ENCODE results near the gene LCTL.
"Not testable (repeated sequence)": the region's sequence is repeated elsewhere in the genome, so short reads cannot be mapped to it uniquely, and the experiment has no call there.

Gene LCTL

DNA sequence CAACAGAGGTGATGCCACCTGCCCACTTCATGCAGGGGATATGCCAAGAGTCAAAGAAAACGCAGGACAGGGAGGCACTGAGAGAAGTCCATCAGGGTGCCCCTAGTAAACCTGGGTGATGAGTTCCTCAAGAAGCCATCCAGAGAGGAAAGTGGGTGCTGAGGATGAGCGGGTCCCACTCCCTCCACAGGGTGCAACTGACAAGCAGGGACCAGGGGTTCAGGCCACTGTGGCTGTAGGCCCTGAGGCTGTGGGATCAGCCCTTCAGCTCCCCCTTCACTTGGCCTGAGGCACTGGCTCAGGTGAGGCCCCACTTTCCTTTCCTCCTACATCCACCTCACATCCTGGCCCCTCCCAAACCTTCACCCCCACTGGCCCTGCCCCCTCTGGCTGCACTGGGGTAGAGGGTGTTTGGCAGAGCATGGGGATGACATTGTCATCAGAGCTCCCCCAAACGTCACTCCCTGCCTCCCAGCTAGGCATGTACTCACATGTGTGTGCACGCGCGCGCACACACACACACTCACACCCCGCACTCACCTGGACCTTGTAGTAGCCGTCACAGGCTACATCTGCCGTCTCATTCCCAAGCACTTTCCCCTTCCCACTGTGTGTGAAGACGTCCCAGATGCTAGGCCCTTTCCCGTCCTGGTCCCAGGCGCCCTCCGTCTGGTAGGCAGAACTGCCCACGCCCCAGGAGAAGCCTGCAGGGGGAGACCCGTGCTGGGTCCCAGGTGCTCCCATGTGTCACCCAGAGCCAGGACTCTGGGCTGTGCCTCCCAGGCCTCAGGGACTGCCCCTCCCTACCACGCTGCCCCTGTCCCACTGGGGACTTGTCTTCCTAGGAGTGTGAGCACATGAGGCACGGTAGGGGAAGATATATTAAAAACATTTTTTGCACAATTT is 1.4 kb downstream of the LCTL start:
- DNase-seq (ENCODE audit: low read depth), result no peak

- no peak for DNase-seq (ENCODE audit: low read depth)
Measured at GRCh38 chr15:66563566-66564110, 2.2 kb downstream of the LCTL start.

DNA sequence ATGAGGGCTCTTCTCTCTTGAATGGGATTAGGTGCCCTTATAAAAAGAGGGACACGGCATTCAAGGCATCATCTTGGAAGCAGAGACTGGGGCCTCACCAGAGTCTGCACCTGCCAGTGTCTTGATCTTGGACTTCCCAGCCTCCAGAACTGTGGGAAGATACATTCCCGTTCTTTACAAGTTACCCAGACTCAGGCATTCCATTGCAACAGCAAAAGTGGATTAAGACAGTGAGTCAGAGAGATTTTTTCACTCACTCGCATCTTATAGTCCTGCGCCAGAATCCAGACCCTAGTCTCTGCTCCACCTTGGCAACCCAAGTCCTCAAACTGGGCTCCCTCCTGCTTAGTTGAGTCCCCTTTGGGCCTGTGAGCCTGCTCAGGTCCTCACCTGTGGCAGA is 2.7 kb downstream of the LCTL start:
- DNase-seq (ENCODE audit: low read depth), result no peak

- DNase-seq (ENCODE audit: low read depth), result no peak
Measured at GRCh38 chr15:66560856-66561525, 4.8 kb downstream of the LCTL start.

- no peak for DNase-seq (ENCODE audit: low read depth)
Measured at GRCh38 chr15:66558271-66558670, 7.5 kb downstream of the LCTL start.

GRCh38 chr15:66555685-66556084 is 10.1 kb downstream of the LCTL start:
- DNase-seq (ENCODE audit: low read depth), result no peak

DNA sequence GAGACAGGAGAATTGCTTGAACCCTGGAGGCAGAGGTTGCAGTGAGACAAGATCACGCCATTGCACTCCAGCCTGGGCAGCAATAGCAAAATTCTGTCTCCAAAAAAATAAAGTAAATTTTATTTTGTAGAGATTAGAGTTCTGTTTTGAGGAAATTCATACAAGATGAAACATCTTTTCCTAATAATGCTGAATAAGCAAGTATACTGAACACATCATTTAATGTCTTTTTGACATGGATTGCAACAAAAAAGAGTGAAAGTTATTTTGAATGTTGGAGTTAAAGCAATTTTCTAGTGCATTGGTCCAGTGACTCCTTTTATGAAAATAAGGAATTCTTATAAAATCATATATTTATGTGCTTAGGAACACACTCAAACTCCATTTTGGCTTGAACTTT is 20.5 kb downstream of the LCTL start:
- DNase-seq (ENCODE audit: low read depth), result no peak

DNA sequence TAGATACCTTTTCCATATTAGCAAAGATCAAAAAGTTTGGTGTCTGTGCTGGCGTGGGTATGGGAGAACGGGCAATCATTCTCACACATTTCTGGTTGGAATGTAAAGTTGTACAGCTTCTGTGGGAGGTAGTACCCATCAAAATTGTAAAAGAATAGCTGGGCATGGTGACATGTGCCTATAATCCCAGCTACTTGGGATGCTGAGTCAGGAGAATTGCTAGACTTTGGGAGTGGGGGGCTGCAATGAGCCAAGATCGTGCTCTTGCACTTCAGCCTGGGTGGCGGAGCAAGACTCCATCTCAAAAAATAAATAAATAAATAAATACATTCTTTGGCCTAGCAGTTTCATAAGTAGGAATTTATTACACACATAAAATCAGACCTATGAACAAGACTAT is 22.9 kb downstream of the LCTL start:
- DNase-seq (ENCODE audit: low read depth), result no peak

DNA sequence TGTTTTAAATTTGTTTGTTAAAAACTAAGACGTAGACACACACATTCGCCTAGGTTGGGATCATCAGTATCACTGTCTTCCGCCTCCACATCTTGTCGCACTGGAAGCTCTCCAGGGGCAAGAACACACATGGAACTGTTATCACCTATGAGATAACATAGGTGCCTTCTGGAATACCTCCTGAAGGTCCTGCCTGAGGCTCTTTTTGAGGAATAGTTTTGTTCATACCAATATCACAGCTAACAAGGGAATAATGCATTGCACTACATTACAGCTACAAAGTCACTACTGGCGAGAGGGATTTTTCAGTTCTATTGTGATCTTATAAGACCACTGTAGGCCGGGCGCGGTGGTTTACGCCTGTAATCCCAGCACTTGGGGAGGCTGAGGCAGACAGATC is 30.7 kb downstream of the LCTL start:
- no peak for DNase-seq (ENCODE audit: low read depth)

DNA sequence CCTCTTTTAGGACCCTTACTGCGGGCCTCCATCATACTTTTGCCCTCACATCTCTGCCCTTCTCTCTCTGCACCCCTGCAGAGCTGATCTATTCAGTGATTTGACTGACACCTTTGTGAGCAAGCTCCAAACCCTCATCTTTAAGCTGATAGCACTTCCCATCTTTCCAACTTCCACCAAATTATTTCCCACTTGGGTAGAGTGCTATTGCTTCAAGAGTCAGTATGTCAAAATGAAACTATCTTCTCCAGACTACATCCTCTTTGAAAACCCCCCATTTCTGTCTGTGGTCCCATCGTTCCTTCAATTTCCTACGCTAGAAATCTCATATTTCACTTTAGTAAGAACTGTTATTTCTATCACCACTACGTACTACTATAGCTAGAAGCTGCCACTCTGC is 41.0 kb downstream of the LCTL start:
- no peak for DNase-seq (ENCODE audit: low read depth)

DNA sequence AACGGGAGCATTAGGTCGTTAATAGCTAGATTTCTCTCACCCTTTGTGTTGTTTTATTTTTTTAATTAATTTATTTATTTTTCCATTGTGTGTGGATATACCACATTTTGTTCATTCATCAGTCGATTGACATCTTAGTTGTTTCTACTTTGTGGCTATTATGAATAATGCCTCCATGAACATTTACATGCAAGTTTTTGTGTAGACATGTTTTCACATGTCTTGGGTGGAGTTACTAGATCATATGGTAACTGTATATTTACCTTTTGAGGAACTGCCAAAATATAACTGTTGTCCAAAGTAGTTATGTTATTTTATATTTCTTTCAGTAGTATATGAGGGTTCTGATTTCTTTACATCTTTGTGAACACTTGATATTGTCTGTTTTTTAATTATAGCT is 41.9 kb downstream of the LCTL start:
- no peak for DNase-seq (ENCODE audit: low read depth)

DNA sequence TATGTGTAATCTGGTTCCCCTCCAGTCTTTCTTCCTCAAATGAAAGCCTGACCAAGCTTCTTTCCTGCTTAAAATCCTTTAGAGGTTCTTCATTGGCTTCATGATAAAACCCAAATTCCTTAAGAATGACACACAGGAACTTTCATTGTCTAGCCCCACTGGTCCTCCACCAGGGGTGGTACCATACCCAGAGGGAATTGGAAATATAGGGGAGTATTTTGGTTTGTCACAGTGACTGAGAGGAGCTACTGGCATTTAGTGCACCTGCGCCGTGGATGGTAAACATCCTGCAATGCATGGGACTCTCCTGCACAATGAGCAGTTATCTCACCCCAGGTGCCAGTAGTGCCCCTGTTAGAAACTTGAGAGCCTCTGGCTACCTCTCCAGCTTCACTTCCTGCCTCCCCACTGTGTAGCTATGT is 49.9 kb downstream of the LCTL start:
- no peak for DNase-seq (ENCODE audit: low read depth)

DNA sequence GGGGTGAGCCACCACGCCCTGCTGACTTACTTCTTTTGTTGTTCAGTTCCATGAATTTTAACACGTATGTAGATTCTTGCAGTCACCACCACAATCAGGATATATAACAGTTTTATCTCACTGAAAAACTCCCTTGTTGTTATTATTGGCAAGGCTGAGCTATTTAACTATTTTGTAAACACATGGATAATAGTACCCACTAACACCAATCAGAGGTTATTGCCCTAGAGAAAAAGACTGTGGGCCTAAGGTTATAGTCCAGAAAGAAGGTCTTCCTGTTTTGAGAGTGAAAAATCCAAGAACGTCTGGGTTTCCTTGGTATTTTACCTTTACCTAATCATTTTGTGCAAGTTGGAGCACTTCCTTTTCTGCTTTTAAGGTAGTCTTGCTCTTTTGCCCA is 51.2 kb downstream of the LCTL start:
- no peak for DNase-seq (ENCODE audit: low read depth)

GRCh38 chr15:66508293-66508883 is 57.4 kb downstream of the LCTL start:
- no peak for DNase-seq (ENCODE audit: low read depth)

- DNase-seq (ENCODE audit: low read depth), result no peak
Measured at GRCh38 chr15:66505818-66506217, 60.0 kb downstream of the LCTL start.

DNA sequence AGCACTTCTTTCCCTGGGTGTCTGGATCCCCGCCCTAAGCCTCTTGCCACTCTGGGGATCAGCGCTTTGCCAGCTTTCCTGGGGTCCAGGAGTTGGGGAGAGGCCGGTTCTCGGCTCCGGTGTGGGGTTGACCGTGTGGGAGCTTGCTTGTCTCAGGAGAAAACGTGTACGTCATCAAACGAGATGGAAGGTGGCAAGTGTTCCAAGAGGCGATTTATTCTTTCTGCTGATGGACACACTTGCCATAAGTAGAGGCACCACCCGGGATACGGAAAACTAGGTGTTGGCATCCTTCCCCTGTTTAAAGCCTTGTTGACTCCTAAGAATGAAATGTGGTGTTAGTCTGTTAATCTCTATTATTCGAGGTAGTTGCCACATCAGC is 60.4 kb downstream of the LCTL start:
- DNase-seq (ENCODE audit: low read depth), result no peak

GRCh38 chr15:66504563-66505429 is 61.0 kb downstream of the LCTL start, which contains the start of the genes RPL4 and ZWILCH:
RPL4 (minus strand) TSS chr15:66504855; CDS start chr15:66504790, 65 bp downstream.
ZWILCH (plus strand) TSS chr15:66505326; CDS start chr15:66505339, 13 bp downstream.
- peak; percentile 73 for DNase-seq (ENCODE audit: low read depth)

GRCh38 chr15:66503780-66504562 is 61.8 kb downstream of the LCTL start:
- DNase-seq (ENCODE audit: low read depth), result no peak

DNA sequence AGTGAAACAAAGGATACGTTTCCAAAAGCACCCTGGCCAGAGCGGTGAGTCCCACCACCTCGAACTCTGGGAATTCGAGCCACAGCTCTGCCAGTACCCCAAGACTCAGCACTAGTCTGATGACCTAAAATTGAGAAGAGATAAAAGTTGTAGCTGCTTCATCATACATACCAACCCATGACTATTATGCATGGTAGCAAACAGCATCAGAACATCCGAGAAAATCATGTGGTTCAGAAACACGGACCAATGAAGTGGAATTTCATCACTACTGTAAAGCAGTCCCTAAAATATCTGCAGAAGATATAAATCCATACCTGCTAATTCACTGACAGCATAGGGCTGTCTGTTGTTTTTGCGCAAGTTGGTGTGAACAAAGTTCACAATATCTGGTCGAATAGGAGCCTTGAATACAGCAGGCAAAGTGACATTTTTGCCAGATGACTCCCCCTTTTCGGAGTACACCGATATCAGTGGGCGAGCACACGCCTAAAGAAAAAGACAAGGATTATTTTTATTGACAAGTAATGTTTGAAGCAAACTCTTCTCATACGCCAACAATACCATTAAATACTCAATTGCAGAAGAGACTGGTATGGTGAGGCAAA is 62.7 kb downstream of the LCTL start:
- DNase-seq (ENCODE audit: low read depth), result not testable (repeated sequence)

- no peak for DNase-seq (ENCODE audit: low read depth)
Measured at GRCh38 chr15:66502491-66502890, 63.3 kb downstream of the LCTL start.
